SHP77 (cell line): ENCODE data around the gene RGL4.
"Not testable (repeated sequence)": the region's sequence is repeated elsewhere in the genome, so short reads cannot be mapped to it uniquely, and the experiment has no call there.

Source experiments
- DNase-seq, 2 experiments: peaks; one replicate each; lab custom pipeline; 2025; lab: John Stamatoyannopoulos, UW

RGL4 gene, protein sequence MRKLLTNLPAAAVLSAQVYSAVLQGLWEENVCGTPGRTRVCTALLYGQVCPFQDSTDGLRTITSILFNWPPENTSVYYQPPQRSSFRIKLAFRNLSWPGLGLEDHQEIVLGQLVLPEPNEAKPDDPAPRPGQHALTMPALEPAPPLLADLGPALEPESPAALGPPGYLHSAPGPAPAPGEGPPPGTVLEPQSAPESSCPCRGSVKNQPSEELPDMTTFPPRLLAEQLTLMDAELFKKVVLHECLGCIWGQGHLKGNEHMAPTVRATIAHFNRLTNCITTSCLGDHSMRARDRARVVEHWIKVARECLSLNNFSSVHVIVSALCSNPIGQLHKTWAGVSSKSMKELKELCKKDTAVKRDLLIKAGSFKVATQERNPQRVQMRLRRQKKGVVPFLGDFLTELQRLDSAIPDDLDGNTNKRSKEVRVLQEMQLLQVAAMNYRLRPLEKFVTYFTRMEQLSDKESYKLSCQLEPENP

DNA sequence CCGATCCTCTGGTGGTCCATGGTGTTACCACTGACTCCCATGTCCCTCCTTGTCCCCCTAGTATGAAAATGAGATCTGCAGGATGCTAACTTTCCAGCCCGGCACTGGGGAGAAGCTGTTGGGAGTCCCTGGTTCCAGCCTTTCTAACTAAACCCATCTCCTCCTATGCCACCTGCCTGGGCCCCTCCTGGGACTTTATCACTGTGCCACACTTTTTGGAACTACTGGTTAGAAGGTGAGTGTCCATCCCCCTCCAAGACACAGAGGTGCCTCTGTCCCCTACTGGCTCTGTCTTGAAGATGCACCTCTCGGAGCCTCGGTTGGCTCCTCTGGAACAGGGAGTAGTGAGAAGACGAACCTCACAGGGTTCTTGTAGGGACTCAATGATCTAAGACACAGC, at the start of gene RGL4:
TSS of gene RGL4 (plus strand) at position 301 of the 400 bp plus-strand sequence. CDS start 1,018 bp downstream, outside the sequence.
- no peak for DNase-seq

DNA sequence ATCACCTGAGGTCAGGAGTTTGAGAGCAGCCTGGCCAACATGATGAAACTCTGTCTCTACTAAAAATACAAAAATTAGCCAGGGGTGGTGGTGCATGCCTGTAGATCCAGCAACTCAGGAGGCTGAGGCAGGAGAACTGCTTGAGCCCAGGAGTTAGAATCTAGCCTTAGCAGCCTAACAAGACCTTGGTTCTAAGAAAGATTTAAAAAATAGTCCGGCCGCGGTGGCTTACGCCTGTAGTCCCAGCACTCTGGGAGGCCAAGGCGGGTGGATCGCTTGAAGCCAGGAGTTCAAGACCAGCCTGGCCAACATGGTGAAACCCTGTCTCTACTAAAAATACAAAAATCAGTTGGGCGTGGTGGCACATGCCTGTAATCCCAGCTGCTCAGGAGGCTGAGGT, 44.3 kb upstream of the RGL4 start:
- DNase-seq, result not testable (repeated sequence)

- DNase-seq, result no peak
Observed at GRCh38 chr22:23649071-23649501, 41.7 kb upstream of the RGL4 start.

GRCh38 chr22:23651676-23652075, 39.1 kb upstream of the RGL4 start:
- DNase-seq, result no peak

- DNase-seq, result no peak
Observed at GRCh38 chr22:23652286-23652685, 38.5 kb upstream of the RGL4 start.

DNA sequence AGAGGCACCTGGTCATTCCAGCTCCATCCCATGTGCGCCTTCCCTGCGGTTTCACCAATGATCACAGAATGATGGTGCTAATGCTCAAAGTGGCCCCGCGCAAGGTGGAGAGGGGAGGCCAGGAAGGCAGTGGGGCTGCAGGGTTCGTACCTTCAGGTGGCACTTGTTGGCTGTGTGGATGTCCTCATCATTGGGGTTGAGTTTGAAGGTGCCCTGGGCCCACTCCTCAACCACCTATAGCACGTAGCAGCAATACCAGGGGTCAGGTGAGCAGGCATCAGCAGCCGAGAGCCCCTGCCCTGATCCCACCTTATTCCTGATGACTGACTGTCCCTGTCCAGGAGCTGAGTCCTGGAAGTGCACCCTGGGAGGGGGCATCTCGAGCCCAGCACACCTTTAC, 38.1 kb upstream of the RGL4 start:
- no peak for DNase-seq

- no peak for DNase-seq
Observed at GRCh38 chr22:23655891-23656475, 34.8 kb upstream of the RGL4 start.

- no peak for DNase-seq
Observed at GRCh38 chr22:23657727-23658126, 33.1 kb upstream of the RGL4 start.

DNA sequence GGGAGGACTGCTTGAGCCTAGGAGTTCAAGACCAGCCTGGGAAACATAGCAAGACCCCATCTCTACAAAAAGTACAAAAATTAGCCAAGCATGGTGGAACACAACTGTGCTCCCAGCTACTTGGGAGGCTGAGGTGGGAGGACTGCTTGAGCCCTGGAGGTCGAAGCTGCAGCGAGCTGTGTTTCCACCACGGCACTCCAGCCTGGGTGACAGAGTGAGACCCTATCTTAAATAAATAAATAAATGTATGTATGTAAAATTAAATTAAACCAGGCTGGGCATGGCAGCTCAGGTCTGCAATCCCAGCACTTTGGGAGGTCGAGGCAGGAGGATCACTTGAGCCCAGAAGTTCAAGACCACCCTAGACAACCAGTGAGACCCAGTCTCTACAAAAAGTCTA, 30.4 kb upstream of the RGL4 start:
- not testable (repeated sequence) for DNase-seq

DNA sequence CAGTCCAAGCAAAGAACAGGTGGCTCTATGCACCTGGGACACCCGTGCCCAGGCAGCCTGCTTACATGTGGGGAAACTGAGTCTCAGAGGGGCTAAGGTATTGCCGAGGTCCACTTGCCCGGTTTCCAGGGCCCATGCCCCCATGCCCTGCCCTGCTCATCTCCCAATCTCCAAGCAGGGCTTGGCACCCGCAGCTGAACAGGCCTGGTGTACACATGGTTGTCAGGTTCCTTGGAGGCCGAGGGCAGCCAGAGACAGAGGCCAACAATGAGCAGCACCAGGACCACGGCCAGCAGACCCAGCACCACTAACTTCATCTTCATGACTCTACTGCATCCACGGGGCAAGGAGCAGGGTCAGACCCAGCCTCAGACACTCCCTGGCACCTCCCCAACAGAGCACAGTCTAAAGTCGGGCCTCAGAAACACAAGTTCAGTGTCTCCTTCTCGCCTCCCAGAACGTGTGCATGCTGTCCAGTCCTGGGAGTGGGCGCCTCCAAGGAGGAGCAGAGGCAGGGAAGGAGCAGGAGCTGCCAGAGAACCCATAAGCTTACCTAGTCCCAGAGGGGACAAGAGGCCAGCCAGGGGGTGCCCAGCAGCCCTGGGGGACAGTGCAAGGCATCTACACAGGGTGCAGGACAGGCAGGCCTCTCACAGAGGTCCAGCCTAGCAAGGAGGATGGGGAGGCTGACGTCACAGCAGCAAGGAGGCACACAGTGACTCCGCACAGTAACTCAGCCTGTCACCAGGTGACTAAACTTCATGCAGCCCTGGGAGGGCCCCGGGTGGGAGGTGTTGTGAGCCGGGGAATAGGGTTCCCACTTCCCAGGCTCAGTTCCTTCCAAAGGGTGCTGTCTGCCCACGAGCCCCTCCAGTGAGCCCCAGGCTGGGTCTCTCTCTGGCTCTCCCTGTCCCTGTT, 20.2 kb upstream of the RGL4 start:
- DNase-seq, result no peak

DNA sequence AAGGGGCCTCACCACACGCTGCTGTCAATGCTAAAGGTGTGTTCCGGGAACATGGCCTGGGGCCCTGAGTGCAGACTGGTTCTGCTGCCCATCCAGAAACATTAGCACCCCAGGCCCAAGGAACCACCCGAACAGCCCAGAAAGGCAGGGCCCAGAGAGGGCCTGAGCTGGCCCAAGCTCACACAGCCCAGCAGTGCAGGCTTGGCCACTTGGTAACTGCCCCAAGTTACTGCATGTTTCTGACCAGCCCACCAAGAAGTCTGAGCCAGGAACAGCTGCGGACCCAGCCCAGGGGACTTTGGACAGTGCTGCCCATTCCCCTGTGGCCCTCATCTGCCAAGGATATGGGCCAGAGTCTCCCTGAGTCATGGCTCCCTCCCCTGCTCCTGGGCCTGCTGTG, 19.4 kb upstream of the RGL4 start:
- DNase-seq, result not testable (repeated sequence)

GRCh38 chr22:23672307-23673049, 18.3 kb upstream of the RGL4 start:
- not testable (repeated sequence) for DNase-seq

DNA sequence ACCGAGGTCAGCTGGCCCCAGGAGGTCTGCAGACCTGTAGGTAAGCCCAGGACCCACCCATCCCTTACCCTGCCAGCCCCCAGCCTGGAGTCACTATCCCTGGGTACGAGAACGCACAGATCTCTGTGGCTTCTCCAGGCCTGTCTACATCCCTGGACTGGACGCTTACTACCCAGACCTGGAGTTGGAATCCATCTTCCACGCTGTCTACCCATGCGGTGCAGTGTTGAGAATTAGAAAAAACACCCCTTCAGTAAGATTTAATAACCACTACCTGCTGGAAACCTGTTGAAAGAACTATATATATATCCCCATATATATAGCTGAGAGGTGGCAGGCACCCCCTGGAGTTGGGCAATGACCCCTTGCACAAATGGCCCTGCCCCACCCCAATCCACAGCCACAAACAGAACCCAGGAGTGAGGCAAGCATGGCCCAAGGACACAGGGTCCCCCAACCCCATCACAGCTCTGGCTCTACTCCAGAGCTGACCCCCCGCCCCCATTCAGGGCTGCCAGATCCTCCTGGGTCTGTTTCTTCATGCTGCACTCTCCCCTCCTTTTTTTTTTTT, 17.7 kb upstream of the RGL4 start:
- no peak for DNase-seq

DNA sequence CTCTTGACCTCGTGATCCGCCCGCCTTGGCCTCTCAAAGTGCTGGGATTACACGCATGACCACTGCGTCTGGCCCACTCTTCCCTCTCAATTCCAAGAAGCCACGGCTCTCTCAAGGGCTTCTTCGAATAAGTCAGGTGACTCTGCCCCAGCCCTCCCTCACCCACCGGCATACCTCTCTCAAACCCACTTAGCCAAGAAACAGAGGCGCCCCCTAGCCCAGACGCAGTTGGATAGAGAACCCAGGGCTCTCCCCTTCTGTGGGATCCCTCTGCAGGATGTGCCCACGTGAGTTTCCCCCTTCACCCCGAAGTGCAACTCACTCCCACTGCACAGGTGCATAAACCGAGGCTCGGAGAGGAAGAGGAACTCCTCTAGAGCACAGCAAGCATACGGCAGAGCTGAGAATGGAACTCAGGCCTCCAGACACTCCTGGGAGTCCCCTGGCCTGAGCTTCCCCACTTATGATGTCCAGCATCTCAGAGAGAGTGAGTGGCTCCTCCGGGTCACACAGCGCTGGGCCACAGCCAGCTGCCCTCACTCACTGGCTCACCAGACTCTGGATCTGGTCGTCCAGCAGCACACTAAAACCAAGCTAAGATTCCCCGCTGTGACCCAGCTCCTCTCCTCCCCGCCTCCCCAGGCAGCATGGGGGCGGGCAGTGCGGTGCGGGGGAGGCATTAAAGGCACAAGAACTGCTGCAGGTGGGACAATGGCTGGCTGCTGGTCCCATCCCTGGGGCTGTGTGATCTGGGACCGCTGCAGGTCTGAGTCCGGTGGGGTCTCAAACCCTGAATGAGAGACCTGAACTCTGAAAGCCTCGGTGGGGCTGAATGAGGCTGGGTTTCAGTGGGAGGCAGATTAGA, 16.8 kb upstream of the RGL4 start:
- DNase-seq, result no peak

DNA sequence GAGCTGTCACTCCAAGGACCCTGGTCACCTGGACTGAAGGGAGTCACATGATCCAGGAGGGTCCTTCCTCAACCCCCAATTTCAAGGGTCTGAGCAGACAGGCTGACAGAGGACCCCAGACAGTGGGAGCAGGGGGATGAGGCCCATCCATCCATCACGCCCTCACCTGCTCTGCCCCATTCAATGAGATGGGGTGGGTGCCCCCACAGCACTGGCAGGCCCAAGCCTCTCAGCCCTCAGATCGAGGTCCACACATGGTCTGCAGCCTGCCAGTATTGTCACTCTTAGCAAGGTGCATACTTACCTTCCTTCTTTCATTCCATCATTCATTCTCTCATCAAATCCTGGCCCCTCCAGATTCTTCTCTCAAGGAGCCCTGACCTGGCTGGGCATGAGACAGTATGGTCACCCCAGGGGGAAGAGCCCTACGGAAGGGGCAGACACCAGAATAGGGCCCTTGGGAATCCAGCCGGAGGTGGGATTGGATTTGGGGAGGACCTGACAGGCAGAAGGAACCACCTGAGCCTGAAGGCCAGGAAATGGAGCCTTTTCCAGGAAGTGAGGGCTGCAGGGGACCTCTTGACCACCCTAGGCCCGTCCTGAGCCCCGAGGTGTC, 15.8 kb upstream of the RGL4 start:
- DNase-seq, result not testable (repeated sequence)

DNA sequence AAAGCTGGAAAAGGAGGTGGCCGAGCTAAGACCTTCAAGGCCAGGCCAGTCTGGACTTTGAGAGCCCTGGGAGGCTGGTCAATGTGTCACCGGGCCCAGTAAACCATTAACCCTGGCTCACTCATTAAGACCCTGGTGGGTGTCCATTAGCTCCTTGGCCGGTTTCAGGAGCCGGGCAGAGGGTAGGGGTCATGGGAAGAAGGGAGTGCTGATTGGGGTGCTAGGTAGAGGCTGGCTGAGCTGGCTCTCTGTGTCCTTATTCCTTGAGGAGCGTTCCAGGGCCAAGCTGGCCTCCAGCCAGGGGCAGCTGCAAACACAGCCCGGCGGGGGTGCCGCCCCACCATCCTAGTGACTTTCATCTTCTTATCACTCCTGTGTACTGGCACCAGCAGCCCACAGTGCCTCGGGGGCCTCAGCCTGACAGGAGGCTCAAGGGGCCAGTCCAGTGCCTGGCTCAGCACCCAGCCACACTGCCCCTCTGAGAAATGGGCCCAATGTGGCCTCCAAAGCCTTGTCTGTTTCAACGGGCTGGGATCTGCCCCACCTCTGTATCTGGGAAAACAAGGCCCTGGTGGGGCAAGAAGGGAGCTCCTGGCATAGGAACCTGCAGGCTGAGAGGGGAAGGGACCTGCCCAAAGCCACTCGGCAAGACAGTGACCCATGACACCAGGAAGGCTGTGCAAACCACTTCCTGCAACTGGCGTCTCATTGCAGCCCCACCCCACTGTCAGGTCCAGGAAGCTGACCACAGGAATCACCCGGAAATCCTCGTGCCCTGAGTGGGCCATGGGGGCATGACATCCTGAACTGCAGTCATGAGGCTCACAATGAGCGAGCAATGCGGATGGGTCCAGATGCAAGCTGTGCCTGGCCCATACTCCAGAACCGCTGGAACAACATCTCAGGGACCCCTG, 15.1 kb upstream of the RGL4 start:
- DNase-seq, result no peak

- not testable (repeated sequence) for DNase-seq
Observed at GRCh38 chr22:23676841-23677700, 13.7 kb upstream of the RGL4 start.

DNA sequence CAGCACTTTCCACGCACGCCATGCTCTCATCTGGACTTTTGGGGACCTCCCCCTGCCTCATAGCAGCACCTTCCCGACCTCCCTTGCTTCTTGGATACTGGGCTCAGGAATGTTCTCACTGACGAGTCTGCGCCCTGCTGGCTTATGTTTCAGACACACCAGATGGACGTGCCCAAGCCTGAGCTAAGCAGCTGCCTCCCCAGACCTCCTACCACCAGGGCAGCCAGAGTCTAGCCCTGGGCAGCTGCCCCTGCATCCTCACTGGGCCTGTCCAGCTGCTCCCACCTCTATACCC, 13.2 kb upstream of the RGL4 start:
- DNase-seq, result no peak
